MCF 10A (cell line): ENCODE results near the gene UNCX. TPM values are rescaled to one million over a fixed set of nuclear protein-coding genes. Genes with fewer than 3 reads are reported as not detected.

Experiments used
- BruUV-seq: library from RNA; stranded (reverse); fragments of 400-500 nt; replicated peaks from 2 replicates; lab custom pipeline; 2021; lab: Mats Ljungman, UMichigan
- CTCF ChIA-PET: fragments of 300-600 bp; sonication (Branson Sonifier 250); formaldehyde crosslinking; extraction: SDS; loops from one replicate; lab custom pipeline; 2021; ENCODE audit warnings: antibody characterized with exemption, inconsistent platforms; lab: Yijun Ruan, JAX
- POLR2A ChIA-PET: fragments of 300-600, 350-650 bp; sonication (Branson Sonifier 250); formaldehyde crosslinking; extraction: SDS; loops from one replicate; lab custom pipeline; 2020; ENCODE audit warnings: antibody characterized with exemption, inconsistent platforms; lab: Yijun Ruan, JAX
- DNase-seq: peaks from one replicate; pipeline ENCODE4 v3.0.0-alpha.2; 2018; ENCODE audit not compliant: unreplicated experiment
- H3K27ac Mint-ChIP-seq: one replicate; pipeline ENCODE4 v1.8.0; 2022; ENCODE audit warnings: mild to moderate bottlenecking, low read depth, mixed read lengths; ENCODE audit not compliant: unreplicated experiment
- H3K27me3 Mint-ChIP-seq: one replicate; pipeline ENCODE4 v1.8.0; 2022; ENCODE audit warnings: mixed read lengths; ENCODE audit not compliant: insufficient read depth, unreplicated experiment
- H3K36me3 Mint-ChIP-seq: one replicate; pipeline ENCODE4 v1.8.0; 2022; ENCODE audit warnings: mild to moderate bottlenecking, moderate library complexity, mixed read lengths; ENCODE audit not compliant: insufficient read depth, unreplicated experiment
- H3K4me1 Mint-ChIP-seq: one replicate; pipeline ENCODE4 v1.8.0; 2022; ENCODE audit warnings: mixed read lengths; ENCODE audit not compliant: insufficient read depth, unreplicated experiment
- H3K4me3 Mint-ChIP-seq: one replicate; pipeline ENCODE4 v1.8.0; 2022; ENCODE audit warnings: mild to moderate bottlenecking, moderate library complexity, mixed read lengths; ENCODE audit not compliant: unreplicated experiment
- H3K9me3 Mint-ChIP-seq: one replicate; pipeline ENCODE4 v1.8.0; 2022; ENCODE audit warnings: mixed read lengths; ENCODE audit not compliant: unreplicated experiment
- intact Hi-C: fragments of 100-400 bp; cut with micrococcal nuclease; formaldehyde crosslinking; loops from 2 replicates; pipeline ENCODE4 v1.14.1; 2022
- total RNA-seq: library from RNA; stranded (reverse); gene quantifications from 2 replicates; pipeline ENCODE4 v1.2.3, GENCODE V29; 2022
- TF ChIP-seq, protein P1 (sequence below): fragments of 200-600 bp; IDR thresholded peaks from one replicate; pipeline ENCODE4 v1.8.0; 2022; ENCODE audit warnings: antibody characterized with exemption, mild to moderate bottlenecking; ENCODE audit not compliant: unreplicated experiment

The UNCX gene
- total RNA-seq, 1 experiment from 2014 or later: not detected

DNA sequence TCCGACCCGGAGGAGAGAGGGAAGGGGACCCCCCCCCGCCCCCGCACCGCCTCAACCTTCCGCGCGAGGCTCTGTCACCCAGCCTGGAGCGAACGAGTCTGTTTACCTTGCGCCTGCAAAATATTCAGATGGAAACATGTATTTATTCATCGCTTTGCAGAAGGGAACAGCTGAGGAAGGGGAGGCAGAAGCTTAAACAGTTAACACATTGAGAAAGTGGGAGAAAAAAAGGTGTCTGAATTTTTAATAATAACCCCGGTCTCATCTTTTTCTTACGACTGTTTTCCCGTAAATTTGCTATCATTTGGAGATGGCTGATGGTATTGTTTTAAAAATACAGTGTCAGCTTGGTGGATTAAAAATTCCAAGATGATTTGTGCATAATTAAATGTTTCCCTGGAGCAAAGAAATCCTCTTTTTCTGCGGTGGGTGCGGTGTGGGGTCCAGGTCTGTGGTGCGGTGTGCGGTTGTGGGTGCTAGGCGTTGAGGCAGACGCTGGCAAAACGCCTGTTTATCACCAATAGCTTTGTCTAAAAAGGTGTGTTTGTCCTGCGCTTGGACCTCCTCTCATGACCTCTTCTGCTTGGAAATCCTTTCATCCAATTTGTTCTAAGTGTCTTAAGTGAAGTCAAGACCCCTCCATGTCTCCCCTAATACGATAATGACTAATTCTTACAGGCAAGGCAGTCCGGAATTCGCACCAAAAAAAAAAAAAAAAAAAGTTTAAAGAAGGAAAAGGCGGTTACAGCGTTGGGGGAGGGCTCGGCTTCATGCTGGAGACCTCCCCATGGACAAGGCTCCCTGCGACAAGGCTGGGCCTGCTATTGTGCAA lies 1.6 kb downstream of the UNCX start:
- TF ChIP-seq, protein P1, sequence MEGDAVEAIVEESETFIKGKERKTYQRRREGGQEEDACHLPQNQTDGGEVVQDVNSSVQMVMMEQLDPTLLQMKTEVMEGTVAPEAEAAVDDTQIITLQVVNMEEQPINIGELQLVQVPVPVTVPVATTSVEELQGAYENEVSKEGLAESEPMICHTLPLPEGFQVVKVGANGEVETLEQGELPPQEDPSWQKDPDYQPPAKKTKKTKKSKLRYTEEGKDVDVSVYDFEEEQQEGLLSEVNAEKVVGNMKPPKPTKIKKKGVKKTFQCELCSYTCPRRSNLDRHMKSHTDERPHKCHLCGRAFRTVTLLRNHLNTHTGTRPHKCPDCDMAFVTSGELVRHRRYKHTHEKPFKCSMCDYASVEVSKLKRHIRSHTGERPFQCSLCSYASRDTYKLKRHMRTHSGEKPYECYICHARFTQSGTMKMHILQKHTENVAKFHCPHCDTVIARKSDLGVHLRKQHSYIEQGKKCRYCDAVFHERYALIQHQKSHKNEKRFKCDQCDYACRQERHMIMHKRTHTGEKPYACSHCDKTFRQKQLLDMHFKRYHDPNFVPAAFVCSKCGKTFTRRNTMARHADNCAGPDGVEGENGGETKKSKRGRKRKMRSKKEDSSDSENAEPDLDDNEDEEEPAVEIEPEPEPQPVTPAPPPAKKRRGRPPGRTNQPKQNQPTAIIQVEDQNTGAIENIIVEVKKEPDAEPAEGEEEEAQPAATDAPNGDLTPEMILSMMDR: no peak
- no TSS peak for BruUV-seq
- Mint-ChIP-seq H3K4me3 (no peak overlapping the region), H3K9me3 (no peaks in the 10 kb centered on the region), H3K27ac (no peak overlapping the region), H3K4me1 (no peaks in the 10 kb centered on the region), H3K36me3 (no peaks in the 10 kb centered on the region), H3K27me3 (peaks cover 65% of the 10 kb centered on the region)
- DNase-seq: no peak
- intact Hi-C loops: no loop called here
- CTCF ChIA-PET: interaction anchor here (0.7 kb wide), 1 partner anchor 43 kb away, joined by 3 read pairs; no protein-coding TSS in a partner anchor
- POLR2A ChIA-PET: no interaction called here

DNA sequence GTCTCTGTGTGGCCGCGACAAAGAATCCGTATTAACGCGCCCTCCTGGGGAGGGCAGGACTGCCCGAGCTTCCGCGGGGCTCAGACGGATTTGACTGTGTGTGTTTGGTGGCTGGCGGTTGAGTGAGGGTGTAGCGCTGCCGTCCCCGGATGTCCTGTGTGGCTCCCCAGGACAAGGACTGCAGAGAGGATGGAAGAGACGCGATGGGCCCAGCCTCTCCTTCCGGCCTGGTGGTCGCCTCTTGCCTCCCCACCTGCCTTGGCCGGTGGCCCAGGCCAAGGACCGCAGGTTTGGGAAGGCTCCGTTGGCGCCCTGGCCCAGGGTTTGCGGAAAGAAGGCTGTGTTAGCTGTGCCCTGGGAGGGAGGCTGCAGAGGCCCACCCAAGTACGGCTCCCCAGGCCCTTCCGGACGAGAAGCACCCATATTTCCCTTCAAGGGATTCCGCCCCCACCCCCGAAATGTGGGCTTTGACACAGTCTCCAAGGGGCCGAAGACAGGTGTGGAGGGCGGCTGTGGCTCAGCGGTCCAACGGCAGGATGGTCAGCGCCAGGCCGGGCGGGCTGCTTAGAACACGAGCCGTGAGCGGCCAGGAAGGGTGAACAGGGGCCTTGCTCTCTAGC lies 2.3 kb downstream of the UNCX start:
- no peaks in the 10 kb centered on the region for H3K9me3 Mint-ChIP-seq
- ChIA-PET POLR2A (no interaction called here), CTCF (interaction anchor here (1.0 kb wide), 1 partner anchor 9 kb away, joined by 3 read pairs; no protein-coding TSS in a partner anchor)
- no peaks in the 10 kb centered on the region for H3K4me1 Mint-ChIP-seq
- H3K36me3 Mint-ChIP-seq: no peaks in the 10 kb centered on the region
- H3K27me3 Mint-ChIP-seq: peaks cover 72% of the 10 kb centered on the region
- no peak overlapping the region for H3K27ac Mint-ChIP-seq
- TF ChIP-seq, protein P1: no peak
- DNase-seq: no peak
- BruUV-seq: no TSS peak
- intact Hi-C loops: no loop called here
- no peak overlapping the region for H3K4me3 Mint-ChIP-seq

DNA sequence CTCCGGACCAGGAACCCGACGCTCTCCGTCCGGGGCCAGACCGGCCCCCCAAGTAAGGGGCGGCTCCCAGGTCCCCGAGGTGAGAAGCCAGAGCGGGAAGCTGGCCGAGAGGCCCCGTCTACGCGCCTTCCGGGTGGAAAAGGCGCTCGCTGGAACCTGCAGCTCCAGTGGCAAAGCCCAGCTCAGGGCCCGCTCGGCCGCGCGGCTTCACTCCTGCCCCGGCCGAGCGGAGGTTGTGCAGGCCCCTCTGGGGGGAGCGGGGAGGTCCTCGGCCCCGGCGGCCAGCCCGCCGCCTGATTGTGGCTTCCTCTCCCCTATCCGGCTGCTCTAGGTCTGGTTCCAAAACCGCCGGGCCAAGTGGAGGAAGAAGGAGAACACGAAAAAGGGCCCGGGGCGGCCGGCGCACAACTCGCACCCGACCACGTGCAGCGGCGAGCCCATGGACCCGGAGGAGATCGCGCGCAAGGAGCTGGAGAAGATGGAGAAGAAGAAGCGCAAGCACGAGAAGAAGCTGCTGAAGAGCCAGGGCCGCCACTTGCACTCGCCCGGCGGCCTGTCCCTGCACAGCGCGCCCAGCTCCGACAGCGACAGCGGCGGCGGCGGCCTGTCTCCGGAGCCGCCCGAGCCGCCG lies 2.9 kb downstream of the UNCX start:
- no peak for DNase-seq
- ChIA-PET CTCF (interaction anchor here (1.0 kb wide), 1 partner anchor 9 kb away, joined by 3 read pairs; no protein-coding TSS in a partner anchor), POLR2A (no interaction called here)
- BruUV-seq: no TSS peak
- Mint-ChIP-seq H3K4me3 (no peak overlapping the region), H3K27me3 (peaks cover 78% of the 10 kb centered on the region), H3K36me3 (no peaks in the 10 kb centered on the region), H3K27ac (no peak overlapping the region), H3K4me1 (no peaks in the 10 kb centered on the region), H3K9me3 (no peaks in the 10 kb centered on the region)
- intact Hi-C loops: no loop called here
- TF ChIP-seq, protein P1: no peak

DNA sequence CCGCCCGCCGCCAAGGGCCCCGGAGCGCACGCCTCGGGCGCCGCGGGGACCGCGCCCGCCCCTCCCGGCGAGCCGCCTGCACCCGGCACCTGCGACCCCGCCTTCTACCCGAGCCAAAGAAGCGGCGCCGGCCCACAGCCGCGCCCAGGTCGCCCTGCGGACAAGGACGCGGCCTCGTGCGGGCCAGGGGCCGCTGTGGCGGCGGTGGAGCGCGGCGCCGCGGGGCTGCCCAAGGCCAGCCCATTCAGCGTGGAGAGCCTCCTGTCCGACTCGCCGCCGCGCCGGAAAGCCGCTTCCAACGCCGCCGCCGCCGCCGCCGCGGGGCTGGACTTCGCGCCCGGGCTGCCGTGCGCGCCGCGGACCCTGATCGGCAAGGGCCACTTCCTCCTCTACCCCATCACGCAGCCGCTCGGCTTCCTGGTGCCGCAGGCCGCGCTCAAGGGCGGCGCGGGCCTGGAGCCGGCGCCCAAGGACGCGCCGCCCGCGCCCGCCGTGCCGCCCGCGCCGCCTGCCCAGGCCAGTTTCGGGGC lies 3.5 kb downstream of the UNCX start:
- ChIA-PET POLR2A (no interaction called here), CTCF (no interaction called here)
- TF ChIP-seq, protein P1: no peak
- no peak for DNase-seq
- no peak overlapping the region for H3K27ac Mint-ChIP-seq
- H3K4me3 Mint-ChIP-seq: no peak overlapping the region
- no peaks in the 10 kb centered on the region for H3K36me3 Mint-ChIP-seq
- no TSS peak for BruUV-seq
- no peaks in the 10 kb centered on the region for H3K4me1 Mint-ChIP-seq
- intact Hi-C loops: no loop called here
- no peaks in the 10 kb centered on the region for H3K9me3 Mint-ChIP-seq
- peaks cover 81% of the 10 kb centered on the region for H3K27me3 Mint-ChIP-seq
